Transverse colon (tissue), 3 donors: ENCODE measurements around the gene ZRANB2.

Experiments used
- CTCF ChIP-seq, 5 experiments: fragments of 200-600 bp in 3 of 5; fragments of 450-650 bp in 2 of 5; sonication (generic) in 3 of 5; IDR thresholded peaks; 1 replicate in 2 of 5; 2 replicates in 3 of 5; pipeline ENCODE4 v1.5.1; 2016 to 2017; ENCODE audit warnings: antibody characterized with exemption in 5 of 5, inconsistent platforms in 3 of 5, mild to moderate bottlenecking in 2 of 5, moderate library complexity in 1 of 5
- POLR2A ChIP-seq: fragments of 450-650 bp; IDR thresholded peaks from one replicate; pipeline ENCODE4 v1.6.1; 2016; ENCODE audit warnings: antibody characterized with exemption, mild to moderate bottlenecking, moderate library complexity

- TF ChIP-seq CTCF (IDR thresholded peaks at IDR 0.05) (no peak), POLR2A (no peak)
These were observed 47.2 kb upstream of the ZRANB2 start for GRCh38 chr1:71128060-71128459.
